ENCODE measurements around the gene ELOF1. TPM values are rescaled to one million over a fixed set of nuclear protein-coding genes. Genes with fewer than 3 reads are reported as not detected.

ELOF1 gene
- total RNA-seq, 1 experiment from 2014 or later = 105 TPM

GRCh38 chr19:11555246-11555645 lies 3.8 kb downstream of the ELOF1 start:
- no peaks in the 10 kb centered on the region for H3K9me2 ChIP-seq (replicated peaks; ENCODE audit: low read length)
- CTCF ChIA-PET = no interaction called here
- no peak overlapping the region for H3K9ac ChIP-seq (ENCODE audit: low read length)
- no peak overlapping the region for H2AFZ ChIP-seq (ENCODE audit: low read length)
- ATAC-seq (no peak), DNase-seq (no peak)
- H3K9me3 ChIP-seq (ENCODE audit: low read length) = no peaks in the 10 kb centered on the region
- H3K27ac ChIP-seq (ENCODE audit: low read length) = no peak overlapping the region
- H3K36me3 ChIP-seq (ENCODE audit: low read depth, low read length) = peaks cover 27% of the 10 kb centered on the region; the same call in 1 of the 2 replicates
- intact Hi-C loops (cut with micrococcal nuclease) = no loop called here
- H3K4me3 ChIP-seq (ENCODE audit: low read length) = no peak overlapping the region
- no TSS peak for BruUV-seq (replicated peaks)
- H3K4me2 ChIP-seq (ENCODE audit: low read length) = no peak overlapping the region
- TF ChIP-seq EZH2 (IDR thresholded peaks at IDR 0.05; ENCODE audit: low read length, unreplicated experiment) = no peak
- no peak for TF ChIP-seq CTCF (conservative IDR thresholded peaks at IDR 0.05; ENCODE audit: low read depth, low read length)
- no peak for TF ChIP-seq EZH2phosphoT487 (IDR thresholded peaks at IDR 0.05; ENCODE audit: borderline replicate concordance, low read length)
- peaks cover 47% of the 10 kb centered on the region for H3K79me2 ChIP-seq (ENCODE audit: low read length)
- peaks cover 23% of the 10 kb centered on the region; the same call in 1 of the 2 replicates for H4K20me1 ChIP-seq (ENCODE audit: low read length)
- H3F3A ChIP-seq (ENCODE audit: low read length, unreplicated experiment) = no peaks in the 10 kb centered on the region
- H3K27me3 ChIP-seq (ENCODE audit: low read length) = no peaks in the 10 kb centered on the region
- POLR2A ChIA-PET (ENCODE audit: unreplicated experiment) = no interaction called here
- peaks cover 8% of the 10 kb centered on the region; the same call in 1 of the 2 replicates for H3K4me1 ChIP-seq (ENCODE audit: insufficient read depth, low read length)

- H3K79me2 ChIP-seq (ENCODE audit: low read length) = peaks cover 40% of the 10 kb centered on the region
- POLR2A ChIA-PET (ENCODE audit: unreplicated experiment) = no interaction called here
These were observed 4.9 kb downstream of the ELOF1 start for GRCh38 chr19:11554160-11554559.

More at GRCh38 chr19:11554160-11554559, 4.9 kb downstream of the ELOF1 start:
- H3K9me3 ChIP-seq (ENCODE audit: low read length) = no peaks in the 10 kb centered on the region
- no peak overlapping the region for H3K4me2 ChIP-seq (ENCODE audit: low read length)
- H3K36me3 ChIP-seq (ENCODE audit: low read depth, low read length) = peaks cover 27% of the 10 kb centered on the region; the same call in 1 of the 2 replicates
- ATAC-seq (no peak), DNase-seq (no peak)
- intact Hi-C loops (cut with micrococcal nuclease) = no loop called here
- no peak for TF ChIP-seq EZH2 (IDR thresholded peaks at IDR 0.05; ENCODE audit: low read length, unreplicated experiment)
- TF ChIP-seq EZH2phosphoT487 (IDR thresholded peaks at IDR 0.05; ENCODE audit: borderline replicate concordance, low read length) = no peak
- TF ChIP-seq CTCF (conservative IDR thresholded peaks at IDR 0.05; ENCODE audit: low read depth, low read length) = no peak
- no peak overlapping the region for H3K4me3 ChIP-seq (ENCODE audit: low read length)
- CTCF ChIA-PET = no interaction called here
- peaks cover 23% of the 10 kb centered on the region; the same call in 1 of the 2 replicates for H4K20me1 ChIP-seq (ENCODE audit: low read length)
- no peaks in the 10 kb centered on the region for H3F3A ChIP-seq (ENCODE audit: low read length, unreplicated experiment)
- no peak overlapping the region for H3K9ac ChIP-seq (ENCODE audit: low read length)
- no peaks in the 10 kb centered on the region for H3K9me2 ChIP-seq (replicated peaks; ENCODE audit: low read length)
- H3K27me3 ChIP-seq (ENCODE audit: low read length) = no peaks in the 10 kb centered on the region
- H2AFZ ChIP-seq (ENCODE audit: low read length) = no peak overlapping the region
- no peak overlapping the region for H3K27ac ChIP-seq (ENCODE audit: low read length)
- peaks cover 6% of the 10 kb centered on the region; the same call in 1 of the 2 replicates for H3K4me1 ChIP-seq (ENCODE audit: insufficient read depth, low read length)
- no TSS peak for BruUV-seq (replicated peaks)

All from PC-3 (cell line).